ENCODE results near the gene IL4I1.

GRCh38 chr19:49913720-49914119, 17.0 kb upstream of the IL4I1 start:
- no peak for TF ChIP-seq ZBTB33 (IDR thresholded peaks at IDR 0.05; ENCODE audit: borderline replicate concordance, low read depth)
- no peak for TF ChIP-seq FOXM1 (IDR thresholded peaks at IDR 0.05; ENCODE audit: low read depth)
- TF ChIP-seq, protein P1, sequence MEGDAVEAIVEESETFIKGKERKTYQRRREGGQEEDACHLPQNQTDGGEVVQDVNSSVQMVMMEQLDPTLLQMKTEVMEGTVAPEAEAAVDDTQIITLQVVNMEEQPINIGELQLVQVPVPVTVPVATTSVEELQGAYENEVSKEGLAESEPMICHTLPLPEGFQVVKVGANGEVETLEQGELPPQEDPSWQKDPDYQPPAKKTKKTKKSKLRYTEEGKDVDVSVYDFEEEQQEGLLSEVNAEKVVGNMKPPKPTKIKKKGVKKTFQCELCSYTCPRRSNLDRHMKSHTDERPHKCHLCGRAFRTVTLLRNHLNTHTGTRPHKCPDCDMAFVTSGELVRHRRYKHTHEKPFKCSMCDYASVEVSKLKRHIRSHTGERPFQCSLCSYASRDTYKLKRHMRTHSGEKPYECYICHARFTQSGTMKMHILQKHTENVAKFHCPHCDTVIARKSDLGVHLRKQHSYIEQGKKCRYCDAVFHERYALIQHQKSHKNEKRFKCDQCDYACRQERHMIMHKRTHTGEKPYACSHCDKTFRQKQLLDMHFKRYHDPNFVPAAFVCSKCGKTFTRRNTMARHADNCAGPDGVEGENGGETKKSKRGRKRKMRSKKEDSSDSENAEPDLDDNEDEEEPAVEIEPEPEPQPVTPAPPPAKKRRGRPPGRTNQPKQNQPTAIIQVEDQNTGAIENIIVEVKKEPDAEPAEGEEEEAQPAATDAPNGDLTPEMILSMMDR (IDR thresholded peaks at IDR 0.05) = no peak
- TF ChIP-seq TAF1 (IDR thresholded peaks at IDR 0.05; ENCODE audit: borderline replicate concordance, low read depth, low read length) = no peak
- TF ChIP-seq, protein P2, sequence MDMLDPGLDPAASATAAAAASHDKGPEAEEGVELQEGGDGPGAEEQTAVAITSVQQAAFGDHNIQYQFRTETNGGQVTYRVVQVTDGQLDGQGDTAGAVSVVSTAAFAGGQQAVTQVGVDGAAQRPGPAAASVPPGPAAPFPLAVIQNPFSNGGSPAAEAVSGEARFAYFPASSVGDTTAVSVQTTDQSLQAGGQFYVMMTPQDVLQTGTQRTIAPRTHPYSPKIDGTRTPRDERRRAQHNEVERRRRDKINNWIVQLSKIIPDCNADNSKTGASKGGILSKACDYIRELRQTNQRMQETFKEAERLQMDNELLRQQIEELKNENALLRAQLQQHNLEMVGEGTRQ (IDR thresholded peaks at IDR 0.05; ENCODE audit: borderline replicate concordance, low read depth, low read length) = no peak
- TF ChIP-seq EZH2phosphoT487 (IDR thresholded peaks at IDR 0.05; ENCODE audit: borderline replicate concordance, low read depth) = no peak
